Stomach (tissue), 9 donors: ENCODE measurements around the gene COG3. TPM values are rescaled to one million over a fixed set of nuclear protein-coding genes. Genes with fewer than 3 reads are reported as not detected.

Experiments
- DNase-seq, 2 donors: peaks; one replicate each; pipeline versions ENCODE4 v3.0.0 to v3.0.0-alpha.2; 2013 to 2019
- H3K27ac ChIP-seq, 5 donors: fragments of 200-600 bp in 4 of 5; sonication (generic) in 4 of 5; one replicate each; pipeline ENCODE4 v1.5.1; 2013 to 2019; ENCODE audit warnings: mild to moderate bottlenecking in 1 of 5, moderate library complexity in 1 of 5
- H3K27me3 ChIP-seq, 3 donors: fragments of 200-600 bp; sonication (generic); one replicate each; pipeline ENCODE4 v1.5.1; 2017 to 2019; ENCODE audit warnings: mixed run types in 1 of 3
- H3K36me3 ChIP-seq, 4 donors: fragments of 200-600 bp; sonication (generic); 1 replicate in 3 of 4; 2 replicates in 1 of 4; pipeline ENCODE4 v1.5.1; 2016 to 2019
- H3K4me1 ChIP-seq, 4 donors: fragments of 200-600 bp; sonication (generic); one replicate each; pipeline ENCODE4 v1.5.1; 2016 to 2019
- H3K4me3 ChIP-seq, 4 donors: fragments of 200-600 bp; sonication (generic) in 3 of 4; one replicate each; pipeline ENCODE4 v1.5.1; 2016 to 2019; ENCODE audit warnings: mild to moderate bottlenecking in 1 of 4
- H3K9me3 ChIP-seq, 4 donors: fragments of 200-600 bp; sonication (generic); one replicate each; pipeline ENCODE4 v1.5.1; 2016 to 2019
- EP300 ChIP-seq: sonication (generic); formaldehyde crosslinking; IDR thresholded peaks from one replicate; pipeline ENCODE4 v1.6.1; 2017; ENCODE audit warnings: antibody characterized with exemption
- POLR2A ChIP-seq, 4 donors: fragments of 450-650 bp; IDR thresholded peaks; one replicate each; pipeline ENCODE4 v1.6.1; 2016; ENCODE audit warnings: antibody characterized with exemption in 4 of 4, control low read depth in 2 of 4, mild to moderate bottlenecking in 1 of 4, moderate library complexity in 1 of 4
- POLR2AphosphoS5 ChIP-seq, 3 donors: sonication (generic); formaldehyde crosslinking; IDR thresholded peaks; one replicate each; pipeline ENCODE4 v1.6.1; 2016; ENCODE audit warnings: antibody characterized with exemption in 3 of 3
- WGBS, 5 donors: extraction: QIAGEN DNeasy Blood & Tissue Kit in 3 of 5; methylation state at CpG; one replicate each; pipeline versions ENCODE4 v1.1.5 to v1.1.7; 2013 to 2018; 5-methylcytosine and 5-hydroxymethylcytosine counted together
- intact Hi-C: fragments of 100-400 bp; cut with DNase I; formaldehyde crosslinking; loops from one replicate; pipeline ENCODE4 v1.15.1; 2023; ENCODE audit warnings: low total_unique reads
- polyA plus RNA-seq, 3 donors: library from polyadenylated mRNA; stranded (reverse); fragments of 200-250 nt; gene quantifications; one replicate each; pipeline ENCODE4 v1.2.3, GENCODE V29; 2013
- total RNA-seq, 5 donors: library from RNA; depleted of rRNA; stranded (reverse); fragments of >200 nt; gene quantifications; one replicate each; pipeline versions ENCODE4 v1.1.0 to v1.2.3, GENCODE V29; 2014 to 2016
- TF ChIP-seq, protein P1 (sequence below), 7 experiments: fragments of 450-650 bp in 4 of 7; fragments of 200-600 bp in 3 of 7; sonication (generic) in 3 of 7; IDR thresholded peaks; one replicate each; pipeline ENCODE4 v1.5.1; 2016 to 2019; ENCODE audit warnings: antibody characterized with exemption in 7 of 7, control low read depth in 2 of 7, mild to moderate bottlenecking in 1 of 7
- donor health status: healthy with polysubstance abuse.
- donor health status: Bipolar disorder and iron deficiency.
- donor health status: healthy.

Gene COG3
- total and polyA plus RNA-seq, 8 donors: 10.4 to 442 (median 39.7) TPM

DNA sequence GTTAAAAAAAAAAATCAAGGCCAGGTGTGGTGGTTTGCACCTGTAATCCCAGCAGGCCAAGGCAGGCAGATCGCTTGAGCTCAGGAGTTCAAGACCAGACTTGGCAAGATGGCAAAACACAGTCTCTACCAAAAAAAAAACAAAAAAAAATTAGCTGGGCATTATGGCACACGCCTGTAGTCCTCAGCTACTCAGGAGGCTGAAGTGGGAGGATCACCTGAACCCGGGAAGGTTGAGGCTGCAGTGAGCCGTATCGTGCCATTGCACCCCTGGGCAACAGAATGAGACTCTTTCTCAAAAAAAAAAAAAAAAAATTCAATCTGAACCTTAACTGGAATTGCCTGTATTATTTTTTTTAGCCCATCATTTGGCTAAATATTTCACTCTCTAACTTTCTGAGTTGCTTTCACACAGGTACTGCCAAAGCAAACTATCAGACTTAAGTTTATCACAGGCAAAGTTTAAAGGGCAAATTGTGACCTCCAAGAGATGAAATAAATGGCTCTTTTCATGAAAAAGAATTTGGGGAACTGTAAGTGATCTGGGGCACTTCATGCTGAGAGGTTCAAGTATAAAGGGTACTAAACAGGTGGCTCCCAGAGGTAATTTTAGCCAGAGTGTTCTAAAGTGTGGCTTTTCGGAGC lies 31.9 kb upstream of the COG3 start:
- TF ChIP-seq POLR2A (IDR thresholded peaks at IDR 0.05): no peak
- no peak for TF ChIP-seq EP300
- TF ChIP-seq POLR2AphosphoS5 (IDR thresholded peaks at IDR 0.05): no peak
- TF ChIP-seq, protein P1, sequence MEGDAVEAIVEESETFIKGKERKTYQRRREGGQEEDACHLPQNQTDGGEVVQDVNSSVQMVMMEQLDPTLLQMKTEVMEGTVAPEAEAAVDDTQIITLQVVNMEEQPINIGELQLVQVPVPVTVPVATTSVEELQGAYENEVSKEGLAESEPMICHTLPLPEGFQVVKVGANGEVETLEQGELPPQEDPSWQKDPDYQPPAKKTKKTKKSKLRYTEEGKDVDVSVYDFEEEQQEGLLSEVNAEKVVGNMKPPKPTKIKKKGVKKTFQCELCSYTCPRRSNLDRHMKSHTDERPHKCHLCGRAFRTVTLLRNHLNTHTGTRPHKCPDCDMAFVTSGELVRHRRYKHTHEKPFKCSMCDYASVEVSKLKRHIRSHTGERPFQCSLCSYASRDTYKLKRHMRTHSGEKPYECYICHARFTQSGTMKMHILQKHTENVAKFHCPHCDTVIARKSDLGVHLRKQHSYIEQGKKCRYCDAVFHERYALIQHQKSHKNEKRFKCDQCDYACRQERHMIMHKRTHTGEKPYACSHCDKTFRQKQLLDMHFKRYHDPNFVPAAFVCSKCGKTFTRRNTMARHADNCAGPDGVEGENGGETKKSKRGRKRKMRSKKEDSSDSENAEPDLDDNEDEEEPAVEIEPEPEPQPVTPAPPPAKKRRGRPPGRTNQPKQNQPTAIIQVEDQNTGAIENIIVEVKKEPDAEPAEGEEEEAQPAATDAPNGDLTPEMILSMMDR (IDR thresholded peaks at IDR 0.05): no peak
- intact Hi-C loops: no loop called here
- no peaks in the 10 kb centered on the region for H3K9me3 ChIP-seq
- DNase-seq: no peak
- H3K4me3 ChIP-seq: no peak overlapping the region
- H3K36me3 ChIP-seq: no peaks in the 10 kb centered on the region
- H3K4me1 ChIP-seq: no peaks in the 10 kb centered on the region
- H3K27ac ChIP-seq: no peak overlapping the region
- WGBS, 5 donors: 84 to 89% (median 87%) methylated on average over 6 of the region's 6 CpGs
- no peaks in the 10 kb centered on the region for H3K27me3 ChIP-seq

DNA sequence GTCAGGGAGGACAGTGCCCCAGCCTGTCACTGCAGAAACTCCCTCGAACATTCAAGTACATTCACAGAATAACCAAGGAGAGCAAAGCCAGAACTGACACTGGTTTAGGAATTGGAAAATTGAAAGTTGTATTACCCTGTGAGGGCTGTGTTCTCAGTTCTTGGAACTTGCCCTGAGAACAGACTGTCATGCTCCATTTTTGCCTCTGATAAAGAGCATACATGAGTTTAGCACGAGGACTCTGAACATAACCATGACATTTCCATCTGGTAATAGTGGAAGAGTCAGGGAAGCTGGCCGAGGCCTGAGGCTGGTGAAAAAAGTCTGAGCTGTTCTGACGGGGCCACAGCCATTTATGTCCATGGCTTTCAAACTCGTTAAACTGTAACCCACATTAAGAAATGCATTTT lies 31.4 kb upstream of the COG3 start:
- Histone ChIP-seq H3K36me3 (no peaks in the 10 kb centered on the region), H3K4me1 (no peaks in the 10 kb centered on the region), H3K27ac (no peak overlapping the region), H3K27me3 (no peaks in the 10 kb centered on the region), H3K4me3 (no peak overlapping the region), H3K9me3 (no peaks in the 10 kb centered on the region)
- intact Hi-C loops: no loop called here
- no peak for TF ChIP-seq EP300
- TF ChIP-seq, protein P1 (IDR thresholded peaks at IDR 0.05): no peak
- TF ChIP-seq POLR2AphosphoS5 (IDR thresholded peaks at IDR 0.05): no peak
- no peak for TF ChIP-seq POLR2A (IDR thresholded peaks at IDR 0.05)
- DNase-seq: no peak
- WGBS, 5 donors: 54 to 68% (median 61%) methylated on average over 5 of the region's 5 CpGs

DNA sequence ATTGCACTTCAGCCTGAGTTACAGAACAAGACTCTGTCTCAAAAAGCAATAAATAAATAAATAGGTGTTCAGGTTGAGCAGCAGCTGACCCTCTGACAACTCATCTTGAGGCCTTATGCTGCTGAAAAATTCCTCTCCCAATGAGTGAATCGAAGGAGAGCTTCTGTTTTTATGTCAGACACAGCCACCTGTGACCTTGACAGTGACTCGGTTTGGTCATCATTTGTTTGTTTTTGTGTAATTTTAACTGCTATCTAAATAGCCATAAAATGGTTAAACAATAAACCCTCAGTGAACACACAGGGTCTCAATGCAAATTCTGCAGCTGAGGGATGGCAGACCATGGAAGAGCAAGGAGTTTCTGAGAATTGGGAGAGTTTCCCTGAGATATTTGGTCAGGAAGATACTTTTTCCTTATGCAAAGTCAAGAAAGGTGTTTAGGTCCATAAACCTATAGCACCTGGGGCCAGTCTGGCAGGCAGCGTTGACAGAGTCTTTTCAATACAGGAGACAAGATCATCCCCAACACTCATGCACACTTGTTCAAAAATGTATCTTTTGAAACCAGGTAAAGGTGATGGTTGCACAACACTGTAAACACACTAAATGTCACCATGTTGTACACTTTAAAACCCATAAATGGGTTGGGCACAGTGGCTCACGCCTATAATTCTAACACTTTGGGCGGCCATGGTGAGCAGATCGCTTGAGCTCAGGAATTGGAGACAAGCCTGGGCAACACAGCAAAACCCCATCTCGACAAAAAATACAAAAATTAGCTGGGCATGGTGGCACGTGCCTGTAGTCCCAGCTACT lies 30.0 kb upstream of the COG3 start:
- WGBS, 5 donors: 84 to 91% (median 87%) methylated on average over 8 of the region's 8 CpGs
- Histone ChIP-seq H3K4me1 (no peaks in the 10 kb centered on the region), H3K4me3 (no peak overlapping the region), H3K27me3 (no peaks in the 10 kb centered on the region), H3K9me3 (no peaks in the 10 kb centered on the region), H3K27ac (no peak overlapping the region), H3K36me3 (no peaks in the 10 kb centered on the region)
- TF ChIP-seq EP300: no peak
- TF ChIP-seq, protein P1 (IDR thresholded peaks at IDR 0.05): no peak
- no peak for TF ChIP-seq POLR2A (IDR thresholded peaks at IDR 0.05)
- TF ChIP-seq POLR2AphosphoS5 (IDR thresholded peaks at IDR 0.05): no peak
- DNase-seq: no peak
- intact Hi-C loops: no loop called here

DNA sequence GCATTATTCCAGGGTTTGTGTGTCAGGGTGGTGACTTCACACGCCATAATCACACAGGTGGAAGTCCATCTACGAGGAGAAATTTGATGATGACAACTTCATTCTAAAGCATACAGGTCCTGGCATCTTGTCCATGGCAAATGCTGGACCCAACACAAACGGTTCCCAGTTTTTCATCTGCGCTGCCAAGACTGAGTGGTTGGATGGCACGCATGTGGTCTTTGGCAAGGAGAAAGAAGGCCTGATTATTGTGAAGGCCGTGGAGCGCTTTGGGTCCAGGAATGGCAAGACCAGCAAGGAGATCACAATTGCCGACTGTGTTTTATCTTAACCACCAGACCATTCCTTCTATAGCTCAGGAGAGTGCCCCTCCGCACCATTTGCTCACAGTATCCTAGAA lies 28.4 kb upstream of the COG3 start:
- Histone ChIP-seq H3K4me1 (peaks cover 0 to 10% (median 6%) of the 10 kb centered on the region in 4 donors), H3K4me3 (no peak overlapping the region), H3K36me3 (no peaks in the 10 kb centered on the region), H3K9me3 (no peaks in the 10 kb centered on the region), H3K27me3 (no peaks in the 10 kb centered on the region), H3K27ac (no peak overlapping the region)
- intact Hi-C loops: no loop called here
- no peak for DNase-seq
- TF ChIP-seq POLR2A (IDR thresholded peaks at IDR 0.05): no peak
- no peak for TF ChIP-seq POLR2AphosphoS5 (IDR thresholded peaks at IDR 0.05)
- TF ChIP-seq, protein P1 (IDR thresholded peaks at IDR 0.05): no peak
- TF ChIP-seq EP300: no peak
- WGBS, 5 donors: 84 to 89% (median 89%) methylated on average over 8 to 9 of the region's 9 CpGs
